Measurements from ENCODE around the gene SLC37A1.

Gene SLC37A1

DNA sequence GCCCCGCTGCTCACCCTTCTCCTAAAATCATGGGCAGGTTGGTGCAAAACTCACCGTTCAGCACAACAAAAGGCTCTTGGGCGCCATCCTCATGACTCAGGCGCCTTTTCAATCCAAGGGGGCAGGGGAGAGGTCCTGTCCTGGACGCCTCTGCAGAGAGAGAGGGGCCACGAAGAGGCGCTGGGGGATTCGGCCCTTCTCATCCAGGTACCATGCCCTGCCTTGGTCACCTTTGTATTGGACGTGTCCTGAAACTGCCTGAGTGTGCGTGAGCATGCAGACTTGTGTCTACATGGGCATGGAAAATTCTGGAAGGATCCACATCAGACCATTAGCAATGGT lies 53.5 kb downstream of the SLC37A1 start:
- H3K4me3 ChIP-seq (ENCODE audit: low read depth, low read length) = no peak overlapping the region
- DNase-seq (ENCODE audit: low read depth) = no peak

DNA sequence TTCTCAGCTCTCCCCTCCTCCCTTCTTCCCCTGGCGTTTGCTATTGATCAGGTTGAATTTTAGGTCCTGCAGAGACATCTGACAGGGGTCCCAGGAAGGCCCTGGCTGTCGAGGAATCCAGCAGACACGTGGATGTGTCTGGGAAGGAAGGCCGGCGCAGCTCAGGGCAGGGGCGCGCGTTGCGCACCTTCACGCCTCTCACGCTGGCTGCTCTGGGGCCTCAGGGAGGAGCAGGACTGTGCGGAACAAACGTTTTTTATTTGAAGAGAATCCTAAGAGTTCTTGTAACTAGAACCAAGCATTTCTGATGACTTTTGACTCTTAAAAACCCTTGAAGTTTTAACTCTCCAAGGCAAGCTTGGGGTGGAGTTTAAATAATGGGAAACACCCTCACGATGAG lies 54.2 kb downstream of the SLC37A1 start:
- no peak for DNase-seq (ENCODE audit: low read depth)
- H3K4me3 ChIP-seq (ENCODE audit: low read depth, low read length) = no peak overlapping the region

GRCh38 chr21:42568376-42568775 lies 54.7 kb downstream of the SLC37A1 start:
- no peak overlapping the region for H3K4me3 ChIP-seq (ENCODE audit: low read depth, low read length)
- DNase-seq (ENCODE audit: low read depth) = no peak

DNA sequence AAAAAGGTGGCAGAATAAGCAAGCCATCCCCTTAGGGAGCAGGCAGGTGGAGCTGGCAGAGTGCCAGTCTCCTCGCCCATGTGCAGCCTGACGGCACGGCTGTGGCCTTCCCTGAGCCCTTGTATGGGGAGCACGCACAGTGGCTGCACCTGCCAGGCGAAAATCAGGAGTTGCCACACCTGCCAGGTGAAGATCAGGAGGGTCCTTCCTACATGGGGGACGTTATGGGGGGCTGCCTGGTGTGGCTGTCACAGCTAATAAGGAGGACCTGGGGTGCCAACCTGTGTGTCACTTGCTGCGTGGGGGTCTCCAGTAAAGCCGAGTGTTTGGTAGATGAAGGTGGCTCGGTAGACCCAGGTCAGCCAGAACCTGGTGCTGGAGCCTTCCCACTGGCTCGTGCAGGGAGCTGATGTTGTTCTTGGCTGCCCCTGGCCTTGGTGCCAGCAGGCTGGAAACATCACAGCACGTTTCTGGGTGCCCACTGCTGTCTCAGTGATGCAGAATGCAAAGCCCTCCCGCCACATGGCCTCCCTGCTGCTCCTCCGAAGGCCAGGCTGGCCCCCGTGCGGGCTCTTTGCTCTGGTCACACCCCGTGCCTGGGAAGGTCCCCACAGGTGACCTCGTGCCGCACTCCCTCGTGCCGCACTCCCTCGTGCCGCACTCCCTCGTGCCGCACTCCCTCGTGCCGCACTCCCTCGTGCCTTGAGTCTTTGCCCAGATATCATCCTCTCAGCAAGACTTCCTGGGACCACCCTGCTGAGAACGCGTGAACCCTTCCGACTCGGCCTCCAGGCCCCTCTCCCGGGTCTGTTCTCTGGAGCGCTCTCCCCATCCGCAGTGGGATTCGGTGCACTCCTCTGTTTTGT lies 55.4 kb downstream of the SLC37A1 start:
- DNase-seq (ENCODE audit: low read depth) = no peak
- no peak overlapping the region for H3K4me3 ChIP-seq (ENCODE audit: low read depth, low read length)

DNA sequence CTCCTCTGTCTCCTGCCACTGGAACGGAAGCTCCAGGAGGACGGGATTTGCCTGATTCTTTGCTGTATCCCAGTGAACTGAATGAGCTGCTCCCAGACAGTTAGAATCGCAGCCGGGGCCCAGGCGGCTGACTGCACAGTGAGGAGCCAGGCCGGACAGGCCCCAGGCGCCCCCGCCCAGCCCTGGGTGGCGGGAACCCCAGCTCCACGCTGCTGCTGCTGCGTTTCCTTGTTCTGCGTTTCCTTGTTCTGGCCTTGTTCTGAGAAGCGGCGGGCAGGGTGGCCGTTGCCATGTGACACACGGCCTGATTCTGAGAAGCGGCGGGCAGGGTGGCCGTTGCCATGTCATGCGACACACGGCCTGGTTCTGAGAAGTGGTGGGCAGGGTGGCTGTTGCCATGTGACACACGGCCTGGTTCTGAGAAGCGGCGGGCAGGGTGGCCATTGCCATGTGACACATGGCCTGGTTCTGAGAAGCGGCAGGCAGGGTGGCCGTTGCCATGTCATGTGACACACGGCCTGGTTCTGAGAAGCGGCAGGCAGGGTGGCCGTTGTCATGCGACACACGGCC lies 56.2 kb downstream of the SLC37A1 start:
- DNase-seq (ENCODE audit: low read depth) = no peak
- H3K4me3 ChIP-seq (ENCODE audit: low read depth, low read length) = no peak overlapping the region

GRCh38 chr21:42570362-42570761 lies 56.7 kb downstream of the SLC37A1 start:
- H3K4me3 ChIP-seq (ENCODE audit: low read depth, low read length) = no peak overlapping the region
- DNase-seq (ENCODE audit: low read depth) = no peak

- no peak for DNase-seq (ENCODE audit: low read depth)
- H3K4me3 ChIP-seq (ENCODE audit: low read depth, low read length) = no peak overlapping the region
Measured at GRCh38 chr21:42570841-42571387, 57.3 kb downstream of the SLC37A1 start.

GRCh38 chr21:42571391-42572150 lies 57.9 kb downstream of the SLC37A1 start:
- H3K4me3 ChIP-seq (ENCODE audit: low read depth, low read length) = no peak overlapping the region
- no peak for DNase-seq (ENCODE audit: low read depth)

DNA sequence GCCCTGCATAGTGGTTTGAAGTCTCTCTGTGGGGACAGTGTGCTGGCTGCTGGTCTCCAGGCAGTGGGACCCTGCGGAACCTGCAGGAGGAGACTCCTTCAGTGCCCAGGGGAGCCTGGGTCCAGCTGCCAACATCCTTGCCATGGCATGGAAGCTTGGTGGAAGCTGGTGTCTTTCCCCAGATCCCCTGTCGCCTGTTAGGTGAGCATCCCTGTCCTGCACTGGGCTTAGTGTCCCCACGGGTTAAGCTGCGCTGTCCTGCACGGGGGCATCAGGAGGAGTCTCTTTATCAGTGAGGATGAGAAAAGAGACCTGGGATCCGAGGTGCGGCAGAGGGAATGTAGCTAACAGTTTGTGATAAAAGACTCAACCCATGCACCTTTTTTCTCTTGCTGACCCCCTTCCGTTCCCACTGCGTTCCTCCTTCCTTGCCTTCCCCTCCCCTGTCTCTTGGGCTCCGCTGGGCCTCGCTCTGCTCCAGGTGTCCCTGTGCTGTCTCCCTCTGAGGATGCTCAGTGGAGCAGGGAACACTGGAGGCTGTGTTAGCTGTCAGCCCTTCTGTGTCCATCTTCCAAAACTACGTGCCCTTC lies 59.3 kb downstream of the SLC37A1 start:
- no peak overlapping the region for H3K4me3 ChIP-seq (ENCODE audit: low read depth, low read length)
- no peak for DNase-seq (ENCODE audit: low read depth)

GRCh38 chr21:42574234-42575027 lies 60.8 kb downstream of the SLC37A1 start:
- H3K4me3 ChIP-seq (ENCODE audit: low read depth, low read length) = no peak overlapping the region
- DNase-seq (ENCODE audit: low read depth) = no peak

DNA sequence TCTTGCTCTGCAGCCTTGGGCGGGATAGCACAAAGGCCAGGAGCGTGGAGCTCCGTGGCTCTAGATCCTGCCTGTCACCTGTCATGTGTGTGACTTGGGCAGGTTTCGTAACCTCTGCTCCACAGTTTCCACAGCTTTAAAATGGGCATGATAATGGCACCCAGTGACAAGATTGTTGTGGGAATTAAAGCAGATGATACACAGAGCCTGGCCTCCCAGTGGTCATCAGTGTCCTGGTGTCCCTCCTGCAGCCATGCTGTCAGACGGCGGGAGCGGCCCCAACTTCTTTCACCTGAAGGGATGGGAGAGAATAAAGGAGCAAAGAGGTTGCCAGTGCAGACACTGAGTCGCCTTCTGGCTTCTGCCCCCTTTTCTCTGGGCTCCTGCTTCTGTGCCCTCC lies 61.5 kb downstream of the SLC37A1 start:
- no peak overlapping the region for H3K4me3 ChIP-seq (ENCODE audit: low read depth, low read length)
- no peak for DNase-seq (ENCODE audit: low read depth)

- DNase-seq (ENCODE audit: low read depth) = no peak
- H3K4me3 ChIP-seq (ENCODE audit: low read depth, low read length) = no peak overlapping the region
Measured at GRCh38 chr21:42576639-42577038, 63.0 kb downstream of the SLC37A1 start.

- DNase-seq (ENCODE audit: low read depth) = no peak
- no peak overlapping the region for H3K4me3 ChIP-seq (ENCODE audit: low read depth, low read length)
Measured at GRCh38 chr21:42578034-42578433, 64.4 kb downstream of the SLC37A1 start.

- no peak overlapping the region for H3K4me3 ChIP-seq (ENCODE audit: low read depth, low read length)
- no peak for DNase-seq (ENCODE audit: low read depth)
Measured at GRCh38 chr21:42578761-42579415, 65.2 kb downstream of the SLC37A1 start.

GRCh38 chr21:42579456-42580075 lies 65.9 kb downstream of the SLC37A1 start:
- H3K4me3 ChIP-seq (ENCODE audit: low read depth, low read length) = no peak overlapping the region
- no peak for DNase-seq (ENCODE audit: low read depth)

- DNase-seq (ENCODE audit: low read depth) = no peak
- H3K4me3 ChIP-seq (ENCODE audit: low read depth, low read length) = no peak overlapping the region
Measured at GRCh38 chr21:42580076-42580792, 66.6 kb downstream of the SLC37A1 start.

- no peak for DNase-seq (ENCODE audit: low read depth)
- H3K4me3 ChIP-seq (ENCODE audit: low read depth, low read length) = no peak overlapping the region
Measured at GRCh38 chr21:42580793-42581321, 67.2 kb downstream of the SLC37A1 start.

All from skeletal muscle cell (primary cell).